ENCODE data around the gene PAWR.

GRCh38 chr12:79658221-79658620, 32.5 kb downstream of the PAWR start:
- no peak for TF ChIP-seq CTCF (IDR thresholded peaks at IDR 0.05; ENCODE audit: low read length)
- TF ChIP-seq EZH2phosphoT487 (IDR thresholded peaks at IDR 0.05; ENCODE audit: low read length), result no peak
- no peak for TF ChIP-seq EZH2 (optimal IDR thresholded peaks at IDR 0.05; ENCODE audit: low read depth, low read length)

Data from MM.1S (cell line).